GM19324 (cell line): ENCODE results near the gene SAMD8.
"Not testable (repeated sequence)": the region's sequence is repeated elsewhere in the genome, so short reads cannot be mapped to it uniquely, and the experiment has no call there.

ENCODE experiments used
- ATAC-seq: cut with Tn5 transposase; IDR thresholded peaks from one replicate; pipeline ENCODE4 v1.9.1; 2021; ENCODE audit warnings: mild to moderate bottlenecking, moderate library complexity; ENCODE audit not compliant: unreplicated experiment, low FRiP score

SAMD8 gene

GRCh38 chr10:75187961-75188426, 76.5 kb downstream of the SAMD8 start:
- no peak for ATAC-seq

GRCh38 chr10:75188522-75188921, 77.1 kb downstream of the SAMD8 start:
- not testable (repeated sequence) for ATAC-seq

GRCh38 chr10:75189266-75190096, 78.0 kb downstream of the SAMD8 start:
- no peak for ATAC-seq

GRCh38 chr10:75191821-75192568, 80.5 kb downstream of the SAMD8 start:
- ATAC-seq = no peak

- ATAC-seq = not testable (repeated sequence)
These were observed 83.2 kb downstream of the SAMD8 start for GRCh38 chr10:75194625-75195024.

GRCh38 chr10:75195035-75195763, 83.7 kb downstream of the SAMD8 start:
- ATAC-seq = no peak

GRCh38 chr10:75197066-75197465, 85.6 kb downstream of the SAMD8 start:
- no peak for ATAC-seq

GRCh38 chr10:75197906-75198305, 86.5 kb downstream of the SAMD8 start:
- no peak for ATAC-seq

GRCh38 chr10:75199949-75200348, 88.5 kb downstream of the SAMD8 start:
- not testable (repeated sequence) for ATAC-seq

- ATAC-seq = no peak
These were observed 90.4 kb downstream of the SAMD8 start for GRCh38 chr10:75201793-75202307.

- ATAC-seq = no peak
These were observed 91.0 kb downstream of the SAMD8 start for GRCh38 chr10:75202321-75203045.

- not testable (repeated sequence) for ATAC-seq
These were observed 91.7 kb downstream of the SAMD8 start for GRCh38 chr10:75203046-75203620.

GRCh38 chr10:75203724-75204123, 92.3 kb downstream of the SAMD8 start:
- ATAC-seq = no peak

GRCh38 chr10:75205908-75206307, 94.5 kb downstream of the SAMD8 start:
- ATAC-seq = no peak

GRCh38 chr10:75206638-75207037, 95.2 kb downstream of the SAMD8 start:
- not testable (repeated sequence) for ATAC-seq

GRCh38 chr10:75207079-75207856, 95.8 kb downstream of the SAMD8 start:
- ATAC-seq = no peak

GRCh38 chr10:75207857-75208144, 96.3 kb downstream of the SAMD8 start:
- ATAC-seq = no peak

GRCh38 chr10:75208181-75208580, 96.7 kb downstream of the SAMD8 start:
- ATAC-seq = no peak
